ENCODE measurements around the gene MIX23. TPM values are rescaled to one million over a fixed set of nuclear protein-coding genes. Genes with fewer than 3 reads are reported as not detected.
"Not testable (repeated sequence)": the region's sequence is repeated elsewhere in the genome, so short reads cannot be mapped to it uniquely, and the experiment has no call there.

Gene MIX23
- total and polyA plus RNA-seq, 9 donors, result 26.8 to 36.7 (median 29.1) TPM

DNA sequence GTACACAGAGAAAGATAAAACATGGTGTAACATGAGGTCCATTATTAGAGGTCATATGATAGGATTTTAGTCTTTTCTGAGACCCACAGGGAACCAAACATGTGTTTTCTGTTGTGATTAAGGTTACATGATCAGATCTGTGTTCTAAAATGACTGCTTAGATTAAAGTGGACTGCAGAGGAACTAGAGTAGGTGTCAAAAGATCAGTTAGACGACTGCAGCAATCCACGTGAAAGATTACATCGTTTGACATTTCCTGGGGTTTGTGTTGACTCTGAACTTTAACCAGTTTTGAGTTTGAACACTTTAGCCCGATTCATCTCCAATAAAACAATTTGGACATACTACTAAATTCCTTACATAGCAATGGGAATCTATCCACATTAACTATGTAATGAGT lies 5.1 kb downstream of the MIX23 start:
- no peak for DNase-seq
- peaks cover 3% of the 10 kb centered on the region for H3K4me1 ChIP-seq (ENCODE audit: control insufficient read depth, insufficient read depth, low read length)
- H3K9me3 ChIP-seq (replicated peaks; ENCODE audit: control insufficient read depth, low read depth, low read length), result no peaks in the 10 kb centered on the region
- H3K4me3 ChIP-seq (ENCODE audit: low read length), result no peak overlapping the region
- WGBS (ENCODE audit: insufficient coverage), result no CpG with 5 or more reads among the region's 4 CpGs
- H3K36me3 ChIP-seq (ENCODE audit: control insufficient read depth, insufficient read depth, low read length), result peaks cover 2% of the 10 kb centered on the region
- H3K27me3 ChIP-seq (ENCODE audit: control insufficient read depth, insufficient read depth, low read length), result no peaks in the 10 kb centered on the region
- H3K27ac ChIP-seq (ENCODE audit: low read length), result no peak overlapping the region

DNA sequence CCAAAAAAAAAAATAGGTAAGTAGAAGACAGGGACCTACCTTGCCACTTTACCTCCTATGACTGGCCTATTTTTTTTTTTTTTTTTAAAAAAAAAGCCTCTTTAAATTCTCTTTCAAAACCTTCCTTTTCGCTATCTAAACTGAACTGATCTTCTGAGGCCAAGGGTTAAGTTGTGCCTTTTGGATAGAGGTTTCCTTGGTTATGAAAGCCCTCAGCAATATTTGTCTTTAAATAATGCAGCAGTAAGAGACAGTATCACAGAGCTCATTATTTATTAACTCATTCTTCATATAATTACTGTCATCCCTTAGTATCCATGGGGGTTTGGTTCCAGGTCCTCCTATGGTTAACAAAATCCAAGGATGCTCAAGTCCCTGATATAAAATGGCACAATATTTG lies 9.0 kb downstream of the MIX23 start:
- DNase-seq, result no peak
- WGBS (ENCODE audit: insufficient coverage), result no CpG with 5 or more reads among the region's 1 CpG
- Histone ChIP-seq H3K9me3 (replicated peaks; ENCODE audit: control insufficient read depth, low read depth, low read length) (no peaks in the 10 kb centered on the region), H3K4me3 (ENCODE audit: low read length) (no peak overlapping the region), H3K36me3 (ENCODE audit: control insufficient read depth, insufficient read depth, low read length) (peaks cover 2% of the 10 kb centered on the region), H3K4me1 (ENCODE audit: control insufficient read depth, insufficient read depth, low read length) (no peaks in the 10 kb centered on the region), H3K27ac (ENCODE audit: low read length) (no peak overlapping the region), H3K27me3 (ENCODE audit: control insufficient read depth, insufficient read depth, low read length) (no peaks in the 10 kb centered on the region)

DNA sequence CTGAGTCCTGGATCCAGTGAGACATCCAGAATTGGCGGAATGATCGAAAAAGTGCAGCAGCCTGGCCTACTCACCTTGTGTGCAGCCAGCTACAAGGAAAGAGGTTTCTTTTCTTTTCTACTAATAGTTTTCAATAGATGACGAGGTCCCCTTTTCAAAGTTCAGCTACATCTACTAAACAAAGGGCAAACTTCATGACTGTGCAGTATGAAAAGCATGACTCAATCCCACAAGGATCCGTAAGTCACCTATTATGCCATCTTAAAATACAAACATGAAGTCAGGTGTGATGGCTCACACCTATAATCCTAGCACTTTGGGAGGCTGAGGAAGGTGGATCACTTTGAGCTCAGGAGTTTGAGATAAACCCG lies 16.7 kb downstream of the MIX23 start:
- Histone ChIP-seq H3K36me3 (ENCODE audit: control insufficient read depth, insufficient read depth, low read length) (peaks cover 22% of the 10 kb centered on the region), H3K4me1 (ENCODE audit: control insufficient read depth, insufficient read depth, low read length) (no peaks in the 10 kb centered on the region), H3K9me3 (replicated peaks; ENCODE audit: control insufficient read depth, low read depth, low read length) (no peaks in the 10 kb centered on the region), H3K27ac (ENCODE audit: low read length) (no peak overlapping the region), H3K4me3 (ENCODE audit: low read length) (no peak overlapping the region), H3K27me3 (ENCODE audit: control insufficient read depth, insufficient read depth, low read length) (no peaks in the 10 kb centered on the region)
- DNase-seq, result no peak
- WGBS (ENCODE audit: insufficient coverage), result 100% methylated on average over 2 of the region's 5 CpGs

DNA sequence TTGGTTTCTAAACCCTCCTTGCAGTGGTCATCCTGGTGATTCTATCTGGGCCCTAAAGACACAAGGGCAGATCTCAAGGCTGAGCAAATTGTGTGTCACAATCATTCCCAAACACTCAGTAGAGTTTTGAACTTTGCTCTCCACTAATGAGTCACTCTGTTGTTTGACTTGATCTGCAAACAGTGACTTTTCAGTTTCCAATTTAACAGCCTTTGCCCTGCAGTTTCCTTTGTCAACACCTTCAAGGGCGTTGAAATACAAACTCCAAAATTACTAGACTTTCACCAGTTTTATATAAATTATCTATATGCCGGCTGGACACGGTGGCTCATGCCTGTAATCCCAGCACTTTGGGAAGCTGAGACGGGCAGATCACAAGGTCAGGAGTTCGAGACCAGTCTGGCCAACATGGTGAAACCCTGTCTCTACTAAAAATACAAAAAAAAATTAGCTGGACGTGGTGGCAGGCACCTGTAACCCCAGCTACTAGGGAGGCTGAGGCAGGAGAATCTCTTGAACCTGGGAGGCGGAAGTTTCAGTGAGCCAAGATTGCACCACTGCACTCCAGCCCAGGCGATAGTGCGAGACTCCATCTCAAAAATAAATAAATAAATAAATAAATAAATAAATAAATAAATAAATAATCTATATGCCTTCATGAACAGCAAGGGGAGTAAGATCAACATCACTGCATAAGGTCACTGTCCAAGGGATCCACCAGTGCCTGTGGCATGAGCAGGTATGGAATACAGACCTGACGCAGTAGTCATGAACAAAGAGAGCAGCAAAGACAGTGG lies 17.3 kb downstream of the MIX23 start:
- not testable (repeated sequence) for DNase-seq; H3K27me3 ChIP-seq (ENCODE audit: control insufficient read depth, insufficient read depth, low read length); H3K4me1 ChIP-seq (ENCODE audit: control insufficient read depth, insufficient read depth, low read length); H3K4me3 ChIP-seq (ENCODE audit: low read length); H3K9me3 ChIP-seq (replicated peaks; ENCODE audit: control insufficient read depth, low read depth, low read length); H3K27ac ChIP-seq (ENCODE audit: low read length)
- peaks cover 22% of the 10 kb centered on the region for H3K36me3 ChIP-seq (ENCODE audit: control insufficient read depth, insufficient read depth, low read length)
- 92% methylated on average over 6 of the region's 10 CpGs for WGBS (ENCODE audit: insufficient coverage)

DNA sequence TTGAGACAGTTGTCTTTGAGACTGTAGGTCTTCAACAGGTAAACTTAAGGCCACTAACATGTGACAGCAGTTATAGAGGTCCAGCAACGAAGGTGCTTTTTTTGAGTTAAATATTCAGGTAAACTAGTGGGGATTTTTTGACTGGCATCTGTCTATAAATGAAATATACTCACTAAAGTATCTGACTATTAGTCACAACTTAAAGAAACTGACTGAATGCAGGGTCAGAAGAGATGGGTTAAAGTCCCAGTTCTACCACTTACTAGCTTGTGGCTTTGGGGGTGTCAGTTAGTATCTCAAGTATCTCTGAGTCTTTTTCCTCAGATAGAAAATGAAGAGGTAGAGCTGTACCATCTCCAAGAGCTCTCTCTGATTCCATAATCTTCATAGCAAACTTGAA lies 18.0 kb downstream of the MIX23 start:
- DNase-seq, result no peak
- Histone ChIP-seq H3K4me3 (ENCODE audit: low read length) (no peak overlapping the region), H3K36me3 (ENCODE audit: control insufficient read depth, insufficient read depth, low read length) (peaks cover 22% of the 10 kb centered on the region), H3K27me3 (ENCODE audit: control insufficient read depth, insufficient read depth, low read length) (no peaks in the 10 kb centered on the region), H3K4me1 (ENCODE audit: control insufficient read depth, insufficient read depth, low read length) (no peaks in the 10 kb centered on the region), H3K9me3 (replicated peaks; ENCODE audit: control insufficient read depth, low read depth, low read length) (no peaks in the 10 kb centered on the region), H3K27ac (ENCODE audit: low read length) (no peak overlapping the region)
- no CpG with 5 or more reads among the region's 1 CpG for WGBS (ENCODE audit: insufficient coverage)

DNA sequence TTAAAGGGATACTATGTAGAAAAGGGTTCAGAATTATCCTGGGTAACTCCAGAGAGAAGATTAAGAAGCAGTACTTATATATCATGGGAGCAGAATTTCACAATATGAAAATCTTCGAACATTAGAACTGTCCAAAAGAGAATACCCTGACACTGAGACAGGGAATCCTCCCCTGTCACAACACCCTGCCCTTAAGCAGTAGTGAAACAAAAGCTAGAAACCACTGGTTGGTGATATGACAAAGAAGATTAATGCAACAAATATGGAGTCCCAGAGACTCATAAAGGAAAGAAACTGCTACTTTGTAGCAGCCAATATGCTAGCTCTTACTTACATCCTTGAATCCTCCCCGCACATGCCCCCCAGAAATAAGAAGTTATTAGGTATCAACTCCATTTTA lies 18.5 kb downstream of the MIX23 start:
- no CpG with 5 or more reads among the region's 2 CpGs for WGBS (ENCODE audit: insufficient coverage)
- no peak for DNase-seq

DNA sequence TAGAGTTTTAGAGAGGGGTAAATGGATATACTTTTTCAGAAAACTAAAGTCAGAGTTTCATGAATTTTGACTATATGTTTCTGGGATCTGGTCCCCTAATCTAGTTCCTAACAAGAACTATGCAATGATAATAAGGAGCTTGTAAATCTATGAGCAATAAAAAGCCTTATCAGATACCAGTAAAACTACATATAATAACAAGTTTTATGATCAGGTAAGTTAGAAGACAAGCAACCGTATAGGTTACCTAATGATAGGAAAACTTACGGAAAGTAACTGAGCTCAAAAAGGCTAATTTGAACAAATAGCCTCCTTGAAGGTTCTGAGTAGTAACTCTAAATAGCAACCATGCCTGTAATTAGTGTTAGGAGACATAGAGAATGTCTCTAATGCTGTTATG lies 21.0 kb downstream of the MIX23 start:
- Histone ChIP-seq H3K27me3 (ENCODE audit: control insufficient read depth, insufficient read depth, low read length) (no peaks in the 10 kb centered on the region), H3K36me3 (ENCODE audit: control insufficient read depth, insufficient read depth, low read length) (peaks cover 23% of the 10 kb centered on the region), H3K9me3 (replicated peaks; ENCODE audit: control insufficient read depth, low read depth, low read length) (no peaks in the 10 kb centered on the region), H3K27ac (ENCODE audit: low read length) (no peak overlapping the region), H3K4me1 (ENCODE audit: control insufficient read depth, insufficient read depth, low read length) (no peaks in the 10 kb centered on the region), H3K4me3 (ENCODE audit: low read length) (no peak overlapping the region)
- WGBS (ENCODE audit: insufficient coverage), result 100% methylated on average over 1 of the region's 2 CpGs
- DNase-seq, result no peak

More for the DNA sequence above, 18.5 kb downstream of the MIX23 start:
- Histone ChIP-seq H3K27me3 (ENCODE audit: control insufficient read depth, insufficient read depth, low read length) (no peaks in the 10 kb centered on the region), H3K4me1 (ENCODE audit: control insufficient read depth, insufficient read depth, low read length) (no peaks in the 10 kb centered on the region), H3K36me3 (ENCODE audit: control insufficient read depth, insufficient read depth, low read length) (peaks cover 20% of the 10 kb centered on the region), H3K27ac (ENCODE audit: low read length) (no peak overlapping the region), H3K4me3 (ENCODE audit: low read length) (no peak overlapping the region), H3K9me3 (replicated peaks; ENCODE audit: control insufficient read depth, low read depth, low read length) (no peaks in the 10 kb centered on the region)

DNA sequence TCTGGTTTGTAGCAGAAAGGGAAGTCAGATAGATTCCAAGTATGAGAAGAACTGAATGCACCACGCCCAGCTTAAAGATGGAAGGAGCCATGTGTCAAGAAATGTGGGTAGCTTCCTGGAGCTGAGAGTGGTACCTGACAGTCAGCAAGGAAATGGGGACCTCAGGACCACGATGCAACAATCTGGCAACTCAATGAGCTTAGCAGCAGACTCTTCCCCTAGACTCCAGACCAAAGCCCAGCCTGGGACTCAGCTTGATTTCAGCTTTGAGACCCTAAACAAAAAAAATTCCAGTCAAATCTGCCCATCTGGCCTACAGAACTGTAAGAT lies 24.4 kb downstream of the MIX23 start:
- Histone ChIP-seq H3K4me3 (ENCODE audit: low read length) (no peak overlapping the region), H3K9me3 (replicated peaks; ENCODE audit: control insufficient read depth, low read depth, low read length) (no peaks in the 10 kb centered on the region), H3K27me3 (ENCODE audit: control insufficient read depth, insufficient read depth, low read length) (no peaks in the 10 kb centered on the region), H3K36me3 (ENCODE audit: control insufficient read depth, insufficient read depth, low read length) (peaks cover 10% of the 10 kb centered on the region), H3K27ac (ENCODE audit: low read length) (no peak overlapping the region), H3K4me1 (ENCODE audit: control insufficient read depth, insufficient read depth, low read length) (peaks cover under 1% of the 10 kb centered on the region)
- 100% methylated on average over 1 of the region's 2 CpGs for WGBS (ENCODE audit: insufficient coverage)
- DNase-seq, result no peak

DNA sequence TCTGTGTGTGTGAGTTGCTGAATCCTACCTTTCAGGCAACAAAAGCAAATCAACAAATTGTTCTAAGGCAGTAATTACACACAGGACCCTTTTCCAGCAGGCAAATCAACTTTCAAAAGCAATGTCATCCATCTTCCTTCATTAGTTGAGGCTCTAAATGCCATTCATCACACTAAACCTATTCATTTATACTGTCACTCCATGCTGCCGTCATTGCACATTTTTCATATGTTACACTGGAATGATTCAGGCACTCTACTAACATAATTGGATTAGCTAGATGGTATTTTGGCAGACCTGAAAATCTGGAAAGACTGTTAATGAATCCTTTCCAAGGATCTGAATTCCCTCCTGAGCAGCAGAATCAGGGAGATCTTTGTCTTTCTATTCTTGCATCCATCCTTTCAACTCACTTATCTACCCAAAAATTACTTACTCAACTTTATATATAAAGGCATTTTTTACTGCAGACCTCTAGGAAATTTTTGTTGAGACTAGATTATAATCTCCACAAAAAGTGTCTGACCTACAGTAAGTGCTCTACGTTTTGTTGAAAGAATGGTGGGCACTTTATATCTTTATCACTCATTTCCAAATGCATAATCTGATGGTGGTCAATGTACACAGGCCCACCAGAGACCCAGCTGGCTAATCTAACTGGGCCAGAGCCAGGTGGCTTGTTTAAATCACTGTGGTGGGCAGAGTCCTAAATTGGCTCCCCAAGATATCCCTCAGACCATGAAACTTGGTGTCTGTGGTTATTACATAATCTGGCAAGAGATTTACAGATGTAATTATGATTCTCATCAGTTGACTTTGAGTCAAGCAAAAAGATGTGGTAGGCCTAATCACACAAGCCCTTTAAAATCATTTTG lies 25.0 kb downstream of the MIX23 start:
- Histone ChIP-seq H3K4me3 (ENCODE audit: low read length) (no peak overlapping the region), H3K27me3 (ENCODE audit: control insufficient read depth, insufficient read depth, low read length) (no peaks in the 10 kb centered on the region), H3K36me3 (ENCODE audit: control insufficient read depth, insufficient read depth, low read length) (peaks cover 9% of the 10 kb centered on the region), H3K4me1 (ENCODE audit: control insufficient read depth, insufficient read depth, low read length) (peaks cover 5% of the 10 kb centered on the region), H3K27ac (ENCODE audit: low read length) (no peak overlapping the region), H3K9me3 (replicated peaks; ENCODE audit: control insufficient read depth, low read depth, low read length) (no peaks in the 10 kb centered on the region)
- no peak for DNase-seq
- no CpG with 5 or more reads among the region's 2 CpGs for WGBS (ENCODE audit: insufficient coverage)

DNA sequence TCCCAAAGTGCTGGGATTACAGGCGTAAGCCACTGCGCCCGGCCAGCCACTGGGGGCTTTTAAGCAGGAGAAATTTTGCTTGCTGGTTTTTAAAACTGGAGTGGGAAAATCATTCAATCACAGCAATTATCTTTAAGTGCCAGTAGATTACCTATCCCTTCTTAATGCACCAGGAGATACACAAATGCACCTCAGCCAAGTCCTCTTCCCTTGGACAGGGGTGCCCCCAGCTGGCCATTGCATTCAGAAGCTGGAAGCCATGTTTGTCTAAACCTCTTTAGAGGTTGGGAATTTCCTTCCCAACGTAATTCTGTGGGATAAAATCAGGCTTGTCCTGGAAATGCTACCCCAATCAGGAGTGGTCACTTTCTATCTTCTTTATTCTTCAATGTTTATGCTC lies 26.6 kb downstream of the MIX23 start:
- Histone ChIP-seq H3K27me3 (ENCODE audit: control insufficient read depth, insufficient read depth, low read length) (no peaks in the 10 kb centered on the region), H3K4me1 (ENCODE audit: control insufficient read depth, insufficient read depth, low read length) (peaks cover 6% of the 10 kb centered on the region), H3K27ac (ENCODE audit: low read length) (no peak overlapping the region), H3K4me3 (ENCODE audit: low read length) (no peak overlapping the region), H3K9me3 (replicated peaks; ENCODE audit: control insufficient read depth, low read depth, low read length) (no peaks in the 10 kb centered on the region), H3K36me3 (ENCODE audit: control insufficient read depth, insufficient read depth, low read length) (peaks cover 6% of the 10 kb centered on the region)
- peak; percentile 10 for DNase-seq
- WGBS (ENCODE audit: insufficient coverage), result no CpG with 5 or more reads among the region's 4 CpGs
